Fibroblast of upper back skin (primary cell): ENCODE data around the gene EDN1.
"Not testable (repeated sequence)": the region's sequence is repeated elsewhere in the genome, so short reads cannot be mapped to it uniquely, and the experiment has no call there.

Experiments used
- DNase-seq: peaks from one replicate; pipeline ENCODE4 v3.0.0-alpha.2; 2013

Gene EDN1

GRCh38 chr6:12328701-12329100 is 38.5 kb downstream of the EDN1 start:
- DNase-seq: no peak

- no peak for DNase-seq
These were observed 41.3 kb downstream of the EDN1 start for GRCh38 chr6:12331474-12331873.

GRCh38 chr6:12331951-12332749 is 42.0 kb downstream of the EDN1 start:
- DNase-seq: no peak

GRCh38 chr6:12332750-12333079 is 42.6 kb downstream of the EDN1 start:
- DNase-seq: not testable (repeated sequence)

GRCh38 chr6:12333128-12333527 is 43.0 kb downstream of the EDN1 start:
- no peak for DNase-seq

GRCh38 chr6:12334526-12335130 is 44.5 kb downstream of the EDN1 start:
- no peak for DNase-seq

- no peak for DNase-seq
These were observed 45.0 kb downstream of the EDN1 start for GRCh38 chr6:12335131-12335527.

- no peak for DNase-seq
These were observed 45.6 kb downstream of the EDN1 start for GRCh38 chr6:12335717-12336116.

- DNase-seq: no peak
These were observed 46.2 kb downstream of the EDN1 start for GRCh38 chr6:12336121-12336971.

- DNase-seq: no peak
These were observed 48.9 kb downstream of the EDN1 start for GRCh38 chr6:12339022-12339421.

GRCh38 chr6:12339808-12340487 is 49.8 kb downstream of the EDN1 start:
- no peak for DNase-seq

- no peak for DNase-seq
These were observed 50.3 kb downstream of the EDN1 start for GRCh38 chr6:12340488-12340818.

GRCh38 chr6:12342664-12343063 is 52.5 kb downstream of the EDN1 start:
- DNase-seq: no peak

GRCh38 chr6:12343122-12343439 is 52.9 kb downstream of the EDN1 start:
- DNase-seq: no peak

- peak; percentile 52 for DNase-seq
These were observed 53.4 kb downstream of the EDN1 start for GRCh38 chr6:12343440-12344162.

- DNase-seq: no peak
These were observed 54.1 kb downstream of the EDN1 start for GRCh38 chr6:12344296-12344695.

- no peak for DNase-seq
These were observed 55.0 kb downstream of the EDN1 start for GRCh38 chr6:12344961-12345693.

- DNase-seq: no peak
These were observed 55.5 kb downstream of the EDN1 start for GRCh38 chr6:12345694-12346058.
